Measurements from ENCODE around the gene ABCB6.
A peak's percentile ranks its signal among the peaks of the same experiment; 100 is the strongest.

The ABCB6 gene

DNA sequence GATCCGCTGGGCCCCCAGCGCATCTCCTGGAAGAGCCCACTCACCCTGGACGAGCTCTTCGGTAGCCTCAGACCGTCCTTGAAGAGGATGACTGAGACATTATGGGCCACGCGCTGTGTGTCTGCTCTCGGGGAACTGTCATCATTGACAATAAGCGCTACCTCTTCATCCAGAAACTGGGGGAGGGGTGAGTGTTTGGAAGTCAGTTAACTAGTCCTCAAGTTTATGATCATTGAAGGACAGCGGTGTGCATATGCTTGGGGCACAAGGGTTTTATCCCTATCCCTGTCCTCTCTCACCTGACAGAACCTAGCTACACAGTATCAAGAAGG is 27.1 kb upstream of the ABCB6 start:
- DNase-seq (ENCODE audit: low read depth in 2 of 2, low spot score in 1 of 2): no peak

DNA sequence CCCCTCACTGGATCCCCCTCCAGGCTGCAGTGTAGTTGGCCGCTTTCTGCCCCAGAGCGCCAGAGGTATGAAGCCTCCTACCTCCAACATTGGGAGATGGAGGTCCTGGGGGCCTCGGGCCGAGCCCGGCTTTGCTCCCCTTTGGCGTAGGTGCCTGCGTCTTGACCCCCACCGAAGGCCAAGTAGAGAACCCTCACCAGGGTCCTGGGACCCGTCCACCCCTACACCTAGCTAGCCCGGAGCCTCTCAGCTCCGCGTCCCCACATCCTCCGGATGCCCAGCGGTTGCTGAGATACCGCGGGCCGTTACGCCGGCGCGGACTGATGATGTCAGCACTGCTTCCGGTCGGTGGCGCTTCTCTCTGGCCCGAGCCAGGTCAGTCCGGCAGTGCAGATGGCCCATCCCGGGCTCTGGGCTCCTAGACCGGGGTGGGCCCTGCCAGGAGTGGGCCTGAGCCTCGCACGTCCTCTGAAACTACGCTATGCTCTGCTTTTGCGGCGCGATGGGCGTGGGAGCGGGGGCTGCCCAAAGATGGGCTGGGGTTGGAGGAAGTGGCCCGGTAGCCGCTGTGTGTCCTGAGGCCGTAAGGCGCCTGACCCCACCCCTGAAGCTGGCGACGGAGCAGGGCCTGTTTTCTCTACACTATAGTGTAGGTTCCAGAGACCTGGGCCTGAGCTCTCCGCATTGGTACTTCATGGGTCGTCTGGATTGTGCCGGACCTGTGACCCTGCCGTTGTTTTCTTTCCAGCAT is 26.6 kb upstream of the ABCB6 start, which contains the start of the genes GLB1L and STK16:
Gene GLB1L, minus strand, starts transcription at position 297 of the 751 bp plus-strand sequence. CDS start 1,871 bp downstream, outside the sequence.
Gene STK16, plus strand, starts transcription at position 332 of the 751 bp plus-strand sequence. CDS start 521 bp downstream, outside the sequence.
- peak; percentile 78 to 80 for DNase-seq (ENCODE audit: low read depth in 2 of 2, low spot score in 1 of 2)

DNA sequence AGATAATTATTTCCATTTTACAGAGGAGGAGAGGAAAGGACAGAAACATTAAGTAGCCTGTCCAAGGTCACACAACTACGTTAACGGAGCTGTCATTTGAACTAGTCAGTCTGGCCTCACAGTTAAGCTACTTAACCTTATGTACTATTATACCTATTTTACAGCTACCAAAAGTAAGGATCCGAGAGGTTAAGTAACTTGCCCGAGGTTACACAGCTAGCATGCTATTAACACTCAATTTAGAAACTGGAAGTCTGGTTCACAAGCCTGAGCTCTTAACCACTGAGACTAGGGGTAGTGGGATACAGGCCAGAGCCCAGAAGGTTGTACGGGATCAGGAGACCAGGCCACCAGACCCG is 26.0 kb upstream of the ABCB6 start:
- DNase-seq (ENCODE audit: low read depth in 2 of 2, low spot score in 1 of 2): no peak

DNA sequence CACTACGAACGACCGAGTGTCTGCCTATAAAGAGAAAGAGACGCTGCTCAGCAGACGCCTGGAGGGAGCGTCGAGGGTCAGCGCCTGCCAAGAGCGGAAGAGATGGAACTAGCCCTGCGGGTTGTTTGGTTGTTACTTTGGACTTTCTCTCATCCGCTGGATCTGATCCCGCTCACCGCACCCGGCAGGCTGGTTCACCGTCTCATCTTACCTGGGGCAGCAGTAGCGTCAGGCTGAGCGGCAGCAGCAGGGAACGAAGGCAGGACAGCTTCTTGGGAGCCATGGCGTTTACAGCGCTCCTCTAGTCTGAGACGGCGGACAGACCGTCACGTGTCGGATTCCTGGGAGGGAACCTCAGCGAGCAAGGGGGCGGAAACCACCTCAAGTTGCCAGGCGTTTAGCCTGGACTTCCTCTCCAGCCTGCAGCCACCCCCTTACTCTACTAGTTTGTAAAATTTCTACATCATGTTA is 24.6 kb upstream of the ABCB6 start:
- DNase-seq (ENCODE audit: low read depth in 2 of 2, low spot score in 1 of 2): no peak

GRCh38 chr2:219234331-219234730 is 15.6 kb upstream of the ABCB6 start:
- no peak for DNase-seq (ENCODE audit: low read depth in 2 of 2, low spot score in 1 of 2)

DNA sequence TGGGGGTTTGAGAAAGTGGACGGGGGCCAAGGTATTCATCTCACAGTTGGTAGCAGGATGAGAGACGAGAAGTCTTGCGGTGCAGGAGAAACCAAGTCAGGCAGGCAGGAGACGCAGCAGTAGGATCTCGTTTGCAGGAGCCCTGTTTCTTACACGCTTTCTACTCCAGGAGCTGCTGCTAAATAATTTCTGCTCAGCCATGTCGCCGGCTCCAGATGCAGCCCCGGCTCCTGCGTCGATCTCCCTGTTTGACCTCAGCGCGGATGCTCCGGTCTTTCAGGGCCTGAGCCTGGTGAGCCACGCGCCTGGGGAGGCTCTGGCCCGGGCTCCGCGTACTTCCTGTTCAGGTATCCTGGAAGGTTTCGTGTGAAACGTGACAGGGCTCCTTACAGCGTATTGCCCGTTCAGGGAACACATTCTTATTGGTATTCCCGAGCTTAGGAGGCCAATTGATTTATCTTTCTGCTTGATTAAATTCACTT is 11.3 kb upstream of the ABCB6 start:
- DNase-seq (ENCODE audit: low read depth in 2 of 2, low spot score in 1 of 2): no peak

- DNase-seq (ENCODE audit: low read depth in 2 of 2, low spot score in 1 of 2): peak; percentile 95 to 96
These were observed 10.7 kb upstream of the ABCB6 start, which contains the start of the genes ANKZF1 and ATG9A for GRCh38 chr2:219229305-219230058. Gene ANKZF1 (plus strand): TSS chr2:219229806. CDS start chr2:219230258, 452 bp downstream. Gene ATG9A (minus strand): TSS chr2:219229636. CDS start chr2:219228024, 1,612 bp downstream.

GRCh38 chr2:219228911-219229304 is 10.2 kb upstream of the ABCB6 start:
- no peak for DNase-seq (ENCODE audit: low read depth in 2 of 2, low spot score in 1 of 2)

GRCh38 chr2:219228041-219228910 is 9.5 kb upstream of the ABCB6 start:
- no peak for DNase-seq (ENCODE audit: low read depth in 2 of 2, low spot score in 1 of 2)

DNA sequence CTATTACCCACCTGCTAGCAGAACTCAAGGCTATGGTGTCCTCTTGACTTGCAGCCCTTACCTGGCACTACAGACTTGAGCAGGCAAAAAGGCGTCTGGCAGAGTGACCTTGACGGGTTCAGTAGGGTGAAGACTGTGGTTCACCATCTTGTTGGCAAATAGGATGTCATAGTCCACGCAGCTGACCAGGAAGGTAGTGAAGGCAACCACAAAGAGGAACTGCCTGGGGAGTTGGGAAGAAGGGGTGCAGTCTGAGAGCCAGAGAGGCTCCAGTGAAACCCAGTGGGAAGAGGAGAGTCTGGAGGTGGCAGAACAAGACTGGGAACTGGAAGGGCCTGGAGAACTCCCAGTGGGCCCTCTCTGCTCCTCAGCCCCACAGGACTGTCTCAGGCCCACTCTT is 6.6 kb upstream of the ABCB6 start:
- no peak for DNase-seq (ENCODE audit: low read depth in 2 of 2, low spot score in 1 of 2)

DNA sequence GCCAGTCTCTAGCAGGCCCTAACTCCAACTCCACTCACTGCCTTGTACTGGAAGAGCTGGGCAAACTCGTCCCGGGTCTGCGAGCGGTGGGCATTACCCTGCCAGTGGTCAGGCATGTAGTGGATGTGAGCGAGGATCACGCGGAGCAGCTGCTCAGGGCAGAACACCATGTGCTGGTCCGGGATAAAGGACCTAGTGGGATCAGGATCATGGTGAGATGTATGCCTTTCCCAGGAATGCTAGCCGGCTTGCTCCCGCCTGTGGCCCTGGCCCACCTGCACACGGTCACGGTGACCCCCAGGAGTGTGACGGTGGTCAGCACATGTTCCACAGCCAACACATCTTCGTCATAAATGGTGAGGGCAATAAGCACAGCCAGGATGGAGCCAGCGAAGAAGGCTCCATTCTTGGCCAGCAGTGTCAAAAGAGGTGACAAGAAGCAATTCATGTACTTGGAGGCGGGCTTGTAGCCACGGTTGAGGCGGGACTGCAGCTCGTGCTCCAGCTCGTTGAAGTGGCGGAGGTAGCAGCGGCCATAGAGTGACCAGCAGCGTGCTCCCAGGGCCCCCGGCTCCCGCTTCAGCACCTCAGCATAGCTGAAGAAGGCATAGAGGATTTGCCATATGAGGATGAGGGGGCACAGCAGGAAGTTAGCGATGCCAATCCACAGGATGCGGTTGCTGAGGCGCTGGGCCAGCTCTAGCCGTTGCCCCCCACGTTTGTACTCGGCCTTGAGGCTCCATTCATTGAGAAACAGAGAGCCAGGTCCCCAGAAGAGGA is 5.3 kb upstream of the ABCB6 start:
- no peak for DNase-seq (ENCODE audit: low read depth in 2 of 2, low spot score in 1 of 2)

DNA sequence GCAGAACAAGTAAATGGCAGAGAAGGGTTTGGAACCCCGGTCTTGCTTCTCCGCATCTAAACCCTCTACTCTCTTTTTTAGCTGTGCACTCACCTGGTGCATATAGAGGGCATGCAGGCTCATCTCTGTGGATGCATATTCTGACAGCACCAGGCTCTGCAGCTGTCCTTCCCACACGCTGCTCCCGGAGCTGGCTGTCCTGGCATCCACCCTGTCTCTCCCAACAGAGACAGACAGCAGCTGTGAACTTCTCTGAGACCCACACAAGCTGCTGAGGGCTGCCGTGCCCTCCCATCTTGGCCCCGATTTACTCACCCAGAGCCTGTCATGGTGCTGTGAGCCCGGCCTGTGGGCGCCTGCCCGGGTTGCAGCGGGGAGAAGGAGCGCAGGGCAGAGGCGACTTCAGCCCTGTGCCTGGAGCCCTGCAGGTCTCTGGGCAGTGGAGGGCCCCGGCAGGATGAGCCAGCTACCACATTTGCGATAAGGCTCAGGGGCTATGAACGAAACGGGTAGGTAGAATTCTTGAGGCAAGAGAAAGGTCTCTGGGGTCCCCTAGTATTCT is 3.3 kb upstream of the ABCB6 start:
- DNase-seq (ENCODE audit: low read depth in 2 of 2, low spot score in 1 of 2): no peak

GRCh38 chr2:219220652-219221402 is 2.1 kb upstream of the ABCB6 start:
- no peak for DNase-seq (ENCODE audit: low read depth in 2 of 2, low spot score in 1 of 2)

DNA sequence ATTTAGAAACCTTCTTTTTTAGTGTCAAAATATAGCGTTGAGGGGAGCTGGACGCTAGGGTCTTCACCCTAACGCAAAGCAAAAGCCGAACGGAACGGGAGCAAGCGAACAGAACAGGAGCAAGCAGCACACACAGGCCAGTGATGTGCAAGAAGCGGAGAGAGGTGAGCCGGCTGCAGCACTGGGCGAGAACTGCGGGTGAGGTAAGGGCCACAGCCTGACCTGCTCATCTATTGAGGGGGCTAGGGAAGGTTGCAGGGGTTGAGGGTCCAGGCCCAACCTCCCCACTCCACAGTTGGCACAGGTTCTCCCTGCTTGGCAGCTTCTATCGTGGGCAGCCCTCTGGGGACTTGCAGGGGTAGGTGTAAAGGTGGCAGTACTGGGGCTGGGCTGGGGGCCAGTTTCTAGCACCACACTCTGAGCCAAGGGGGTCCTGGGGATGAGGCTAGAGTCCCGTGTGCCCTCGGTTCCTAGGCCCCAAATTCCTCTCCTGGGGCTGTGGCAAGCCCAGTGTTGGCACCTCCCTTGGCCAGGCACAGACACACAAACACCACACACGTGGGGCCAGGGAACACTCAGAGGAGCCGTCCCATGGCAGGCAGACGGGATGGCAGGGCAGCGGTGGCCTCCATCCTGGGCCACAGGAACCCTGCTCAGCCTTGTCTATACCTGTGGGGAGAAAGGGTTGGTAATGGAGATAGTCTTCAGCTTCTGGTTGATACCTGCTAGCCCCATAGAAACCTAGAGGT is 1.2 kb upstream of the ABCB6 start:
- DNase-seq (ENCODE audit: low read depth in 2 of 2, low spot score in 1 of 2): no peak

- DNase-seq (ENCODE audit: low read depth in 2 of 2, low spot score in 1 of 2): no peak
These were observed 484 bp downstream of the ABCB6 start for GRCh38 chr2:219218217-219218731.

- DNase-seq (ENCODE audit: low read depth in 2 of 2, low spot score in 1 of 2): no peak
These were observed 2.2 kb downstream of the ABCB6 start for GRCh38 chr2:219216535-219216915.

- DNase-seq (ENCODE audit: low read depth in 2 of 2, low spot score in 1 of 2): no peak
These were observed 2.8 kb downstream of the ABCB6 start for GRCh38 chr2:219215871-219216534.

- DNase-seq (ENCODE audit: low read depth in 2 of 2, low spot score in 1 of 2): no peak
These were observed 4.0 kb downstream of the ABCB6 start for GRCh38 chr2:219214786-219215185.

Measured in stimulated activated CD8-positive, alpha-beta memory T cell treated with anti-CD3 and anti-CD28 coated beads, Interleukin-4, amount 100 ng/mL, for 4 hours (primary cell).